ENCODE data around the gene OR10G3.

GRCh38 chr14:21575661-21576060 is 4.2 kb downstream of the OR10G3 start:
- no peak for TF ChIP-seq CTCF (IDR thresholded peaks at IDR 0.05)
- TF ChIP-seq ZFX (IDR thresholded peaks at IDR 0.05; ENCODE audit: borderline replicate concordance): no peak

All from 22Rv1 (cell line).